IMR-90 (cell line): ENCODE measurements around the gene EIF1.

ENCODE experiments used
- POLR2A ChIP-seq: IDR thresholded peaks from 2 replicates; pipeline ENCODE4 v1.6.1; 2012; ENCODE audit warnings: mild to moderate bottlenecking, low read depth, low read length
- TF ChIP-seq, protein P1 (sequence below): conservative IDR thresholded peaks from 2 replicates; pipeline ENCODE4 v1.5.1; 2012; ENCODE audit warnings: mild to moderate bottlenecking, low read depth, low read length, improper control_type of control experiment

DNA sequence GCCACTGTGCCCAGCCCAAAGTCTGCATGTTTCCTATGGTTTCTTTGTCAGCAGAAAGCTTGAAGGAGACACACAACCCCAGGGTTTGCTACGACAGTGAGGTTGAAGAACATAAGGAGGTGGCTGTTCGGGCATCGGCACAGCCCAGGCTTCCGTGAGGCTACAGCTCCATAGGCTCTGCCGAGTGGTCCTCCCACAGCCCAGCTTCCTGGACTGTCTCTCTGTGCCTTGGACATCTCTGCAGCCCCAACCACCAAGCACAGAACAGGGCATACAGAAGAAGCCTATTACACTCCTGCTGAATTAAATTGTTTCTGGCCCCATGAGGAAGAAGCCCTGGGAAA is 49.0 kb downstream of the EIF1 start:
- TF ChIP-seq POLR2A = no peak
- TF ChIP-seq, protein P1, sequence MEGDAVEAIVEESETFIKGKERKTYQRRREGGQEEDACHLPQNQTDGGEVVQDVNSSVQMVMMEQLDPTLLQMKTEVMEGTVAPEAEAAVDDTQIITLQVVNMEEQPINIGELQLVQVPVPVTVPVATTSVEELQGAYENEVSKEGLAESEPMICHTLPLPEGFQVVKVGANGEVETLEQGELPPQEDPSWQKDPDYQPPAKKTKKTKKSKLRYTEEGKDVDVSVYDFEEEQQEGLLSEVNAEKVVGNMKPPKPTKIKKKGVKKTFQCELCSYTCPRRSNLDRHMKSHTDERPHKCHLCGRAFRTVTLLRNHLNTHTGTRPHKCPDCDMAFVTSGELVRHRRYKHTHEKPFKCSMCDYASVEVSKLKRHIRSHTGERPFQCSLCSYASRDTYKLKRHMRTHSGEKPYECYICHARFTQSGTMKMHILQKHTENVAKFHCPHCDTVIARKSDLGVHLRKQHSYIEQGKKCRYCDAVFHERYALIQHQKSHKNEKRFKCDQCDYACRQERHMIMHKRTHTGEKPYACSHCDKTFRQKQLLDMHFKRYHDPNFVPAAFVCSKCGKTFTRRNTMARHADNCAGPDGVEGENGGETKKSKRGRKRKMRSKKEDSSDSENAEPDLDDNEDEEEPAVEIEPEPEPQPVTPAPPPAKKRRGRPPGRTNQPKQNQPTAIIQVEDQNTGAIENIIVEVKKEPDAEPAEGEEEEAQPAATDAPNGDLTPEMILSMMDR = no peak
